Activated T-helper 9 cell treated with anti-CD3 and anti-CD28 coated beads, Interleukin-2, amount 50 U/mL, for 16 hours (primary cell): ENCODE data around the gene ITGA11.

Source experiments
- DNase-seq: peaks from one replicate; pipeline ENCODE4 v3.0.0-alpha.2; 2020; ENCODE audit warnings: low read depth

ITGA11 gene

GRCh38 chr15:68447976-68448755 is 16.2 kb upstream of the ITGA11 start:
- DNase-seq, result no peak

GRCh38 chr15:68447209-68447608 is 15.2 kb upstream of the ITGA11 start:
- DNase-seq, result no peak

- DNase-seq, result no peak
Measured at GRCh38 chr15:68445351-68445750, 13.4 kb upstream of the ITGA11 start.

- no peak for DNase-seq
Measured at GRCh38 chr15:68444336-68444735, 12.4 kb upstream of the ITGA11 start.

GRCh38 chr15:68442903-68443302 is 10.9 kb upstream of the ITGA11 start:
- no peak for DNase-seq

GRCh38 chr15:68442041-68442440 is 10.1 kb upstream of the ITGA11 start:
- DNase-seq, result no peak

- DNase-seq, result no peak
Measured at GRCh38 chr15:68441045-68441743, 9.2 kb upstream of the ITGA11 start.

- DNase-seq, result no peak
Measured at GRCh38 chr15:68440136-68440535, 8.2 kb upstream of the ITGA11 start.

GRCh38 chr15:68439506-68439905 is 7.5 kb upstream of the ITGA11 start:
- no peak for DNase-seq

- no peak for DNase-seq
Measured at GRCh38 chr15:68436680-68437079, 4.7 kb upstream of the ITGA11 start.

- no peak for DNase-seq
Measured at GRCh38 chr15:68435966-68436365, 4.0 kb upstream of the ITGA11 start.

GRCh38 chr15:68434021-68434420 is 2.1 kb upstream of the ITGA11 start:
- DNase-seq, result no peak

- no peak for DNase-seq
Measured at GRCh38 chr15:68433551-68433950, 1.6 kb upstream of the ITGA11 start.

- DNase-seq, result no peak
Measured at GRCh38 chr15:68432441-68433064, 590 bp upstream of the ITGA11 start.

- DNase-seq, result no peak
Measured at GRCh38 chr15:68431037-68431791, 749 bp downstream of the ITGA11 start.

- no peak for DNase-seq
Measured at GRCh38 chr15:68430471-68431036, 1.4 kb downstream of the ITGA11 start.

GRCh38 chr15:68429691-68430470 is 2.1 kb downstream of the ITGA11 start:
- DNase-seq, result no peak

GRCh38 chr15:68428431-68428940 is 3.5 kb downstream of the ITGA11 start:
- DNase-seq, result no peak

- no peak for DNase-seq
Measured at GRCh38 chr15:68427963-68428362, 4.0 kb downstream of the ITGA11 start.

GRCh38 chr15:68427366-68427765 is 4.6 kb downstream of the ITGA11 start:
- no peak for DNase-seq

GRCh38 chr15:68426116-68426515 is 5.8 kb downstream of the ITGA11 start:
- DNase-seq, result no peak
